CD4-positive, alpha-beta T cell treated with Interleukin-15 for 1 hour (primary cell): ENCODE data around the gene PARD3.

Experiments
- DNase-seq: peaks from one replicate; pipeline ENCODE4 v3.0.0-alpha.2; 2020

Gene PARD3

GRCh38 chr10:34643620-34644019 lies 171.5 kb downstream of the PARD3 start:
- no peak for DNase-seq

- DNase-seq: no peak
Observed at GRCh38 chr10:34641913-34642558, 173.1 kb downstream of the PARD3 start.

GRCh38 chr10:34641147-34641912 lies 173.8 kb downstream of the PARD3 start:
- no peak for DNase-seq

GRCh38 chr10:34638406-34639054 lies 176.6 kb downstream of the PARD3 start:
- peak; percentile 45 for DNase-seq

GRCh38 chr10:34637418-34637911 lies 177.6 kb downstream of the PARD3 start:
- DNase-seq: peak; percentile 43

- DNase-seq: no peak
Observed at GRCh38 chr10:34635111-34635510, 180.0 kb downstream of the PARD3 start.

- no peak for DNase-seq
Observed at GRCh38 chr10:34633374-34633773, 181.7 kb downstream of the PARD3 start.

GRCh38 chr10:34629084-34629483 lies 186.0 kb downstream of the PARD3 start:
- no peak for DNase-seq

GRCh38 chr10:34628174-34628796 lies 186.8 kb downstream of the PARD3 start:
- DNase-seq: no peak

- DNase-seq: no peak
Observed at GRCh38 chr10:34627741-34628140, 187.4 kb downstream of the PARD3 start.

GRCh38 chr10:34627331-34627730 lies 187.8 kb downstream of the PARD3 start:
- no peak for DNase-seq

- no peak for DNase-seq
Observed at GRCh38 chr10:34626158-34626880, 188.8 kb downstream of the PARD3 start.

GRCh38 chr10:34624323-34625153 lies 190.6 kb downstream of the PARD3 start:
- no peak for DNase-seq

GRCh38 chr10:34622945-34623344 lies 192.2 kb downstream of the PARD3 start:
- DNase-seq: no peak

GRCh38 chr10:34618611-34619010 lies 196.5 kb downstream of the PARD3 start:
- no peak for DNase-seq

- DNase-seq: no peak
Observed at GRCh38 chr10:34615770-34616169, 199.3 kb downstream of the PARD3 start.

- DNase-seq: no peak
Observed at GRCh38 chr10:34613491-34613890, 201.6 kb downstream of the PARD3 start.

- no peak for DNase-seq
Observed at GRCh38 chr10:34612938-34613337, 202.2 kb downstream of the PARD3 start.

GRCh38 chr10:34612446-34612845 lies 202.7 kb downstream of the PARD3 start:
- no peak for DNase-seq

GRCh38 chr10:34609287-34609940 lies 205.7 kb downstream of the PARD3 start:
- no peak for DNase-seq

- no peak for DNase-seq
Observed at GRCh38 chr10:34607894-34608293, 207.2 kb downstream of the PARD3 start.
